Epithelial cell of proximal tubule (primary cell): Measurements from ENCODE around the gene SCN3B. TPM values are rescaled to one million over a fixed set of nuclear protein-coding genes. Genes with fewer than 3 reads are reported as not detected.

Experiments
- DNase-seq: peaks from one replicate; pipeline ENCODE4 v3.0.0-alpha.2; 2011; ENCODE audit warnings: low read depth
- H3K4me3 ChIP-seq: 2 replicates; pipeline ENCODE4 v1.5.1; 2011; ENCODE audit warnings: low read depth, mild to moderate bottlenecking, low read length
- total RNA-seq: library from RNA; depleted of rRNA; stranded (reverse); fragments of >200 nt; gene quantifications from 2 replicates; pipeline ENCODE4 v1.2.3, GENCODE V29; 2015
- TF ChIP-seq, protein P1 (sequence below): conservative IDR thresholded peaks from 2 replicates; pipeline ENCODE4 v1.5.1; 2012; ENCODE audit warnings: low read depth, mild to moderate bottlenecking, low read length

SCN3B gene, protein sequence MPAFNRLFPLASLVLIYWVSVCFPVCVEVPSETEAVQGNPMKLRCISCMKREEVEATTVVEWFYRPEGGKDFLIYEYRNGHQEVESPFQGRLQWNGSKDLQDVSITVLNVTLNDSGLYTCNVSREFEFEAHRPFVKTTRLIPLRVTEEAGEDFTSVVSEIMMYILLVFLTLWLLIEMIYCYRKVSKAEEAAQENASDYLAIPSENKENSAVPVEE
- total RNA-seq = 0.07 and 0.23 TPM in 2 replicates

DNA sequence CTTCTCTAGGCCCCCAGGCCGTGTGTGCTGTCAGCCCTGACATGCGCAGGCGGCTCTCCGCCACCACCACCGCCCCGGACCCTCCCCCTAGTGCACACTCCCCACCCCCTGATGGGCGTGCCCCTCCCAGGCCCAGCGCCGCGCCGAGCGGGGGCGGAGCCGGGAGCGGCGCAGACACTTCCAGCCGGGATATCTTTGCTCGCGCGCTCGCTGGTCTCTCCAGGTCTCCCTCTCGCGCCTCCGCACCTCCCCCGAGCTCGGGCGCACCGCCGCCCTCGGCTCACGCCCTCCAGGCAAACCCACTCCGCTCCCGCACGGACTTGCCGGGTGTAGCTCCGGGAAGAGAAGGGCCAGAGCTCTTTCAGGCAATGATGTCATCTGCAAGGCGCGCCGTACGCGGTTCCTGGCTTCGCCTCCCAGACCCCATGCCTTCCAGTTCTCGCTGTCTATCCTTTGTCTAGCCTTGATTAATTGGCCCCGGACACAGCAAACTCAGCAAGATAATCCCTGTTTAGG lies at the start of gene SCN3B:
TSS of gene SCN3B (minus strand) at position 59 of the 516 bp plus-strand sequence. CDS start 823 bp downstream, outside the sequence.
- DNase-seq = no peak
- TF ChIP-seq, protein P1, sequence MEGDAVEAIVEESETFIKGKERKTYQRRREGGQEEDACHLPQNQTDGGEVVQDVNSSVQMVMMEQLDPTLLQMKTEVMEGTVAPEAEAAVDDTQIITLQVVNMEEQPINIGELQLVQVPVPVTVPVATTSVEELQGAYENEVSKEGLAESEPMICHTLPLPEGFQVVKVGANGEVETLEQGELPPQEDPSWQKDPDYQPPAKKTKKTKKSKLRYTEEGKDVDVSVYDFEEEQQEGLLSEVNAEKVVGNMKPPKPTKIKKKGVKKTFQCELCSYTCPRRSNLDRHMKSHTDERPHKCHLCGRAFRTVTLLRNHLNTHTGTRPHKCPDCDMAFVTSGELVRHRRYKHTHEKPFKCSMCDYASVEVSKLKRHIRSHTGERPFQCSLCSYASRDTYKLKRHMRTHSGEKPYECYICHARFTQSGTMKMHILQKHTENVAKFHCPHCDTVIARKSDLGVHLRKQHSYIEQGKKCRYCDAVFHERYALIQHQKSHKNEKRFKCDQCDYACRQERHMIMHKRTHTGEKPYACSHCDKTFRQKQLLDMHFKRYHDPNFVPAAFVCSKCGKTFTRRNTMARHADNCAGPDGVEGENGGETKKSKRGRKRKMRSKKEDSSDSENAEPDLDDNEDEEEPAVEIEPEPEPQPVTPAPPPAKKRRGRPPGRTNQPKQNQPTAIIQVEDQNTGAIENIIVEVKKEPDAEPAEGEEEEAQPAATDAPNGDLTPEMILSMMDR = no peak
- H3K4me3 ChIP-seq = peak within 1 kb of the TSS; percentile 69

DNA sequence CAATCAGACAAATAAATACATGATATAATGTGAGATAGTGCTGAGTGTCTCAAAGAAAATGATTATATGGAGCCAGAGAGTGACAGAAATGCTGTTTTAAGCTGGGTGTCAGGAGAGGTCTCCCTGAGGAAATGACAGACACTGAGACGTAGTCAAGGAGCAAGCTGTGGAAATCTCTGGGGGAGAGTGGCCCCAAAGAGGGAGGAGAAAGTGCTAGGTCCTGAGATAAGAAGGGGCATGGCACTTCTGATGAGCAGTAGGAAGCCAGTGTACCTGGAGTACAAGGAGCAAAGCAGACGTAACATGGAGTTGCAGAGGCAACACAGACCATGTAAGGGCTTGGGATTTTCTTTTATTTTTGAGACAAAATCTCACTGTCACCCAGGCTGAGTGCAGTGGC lies 48.3 kb upstream of the SCN3B start:
- no peak for DNase-seq
- TF ChIP-seq, protein P1 = no peak
- no peak overlapping the region for H3K4me3 ChIP-seq

DNA sequence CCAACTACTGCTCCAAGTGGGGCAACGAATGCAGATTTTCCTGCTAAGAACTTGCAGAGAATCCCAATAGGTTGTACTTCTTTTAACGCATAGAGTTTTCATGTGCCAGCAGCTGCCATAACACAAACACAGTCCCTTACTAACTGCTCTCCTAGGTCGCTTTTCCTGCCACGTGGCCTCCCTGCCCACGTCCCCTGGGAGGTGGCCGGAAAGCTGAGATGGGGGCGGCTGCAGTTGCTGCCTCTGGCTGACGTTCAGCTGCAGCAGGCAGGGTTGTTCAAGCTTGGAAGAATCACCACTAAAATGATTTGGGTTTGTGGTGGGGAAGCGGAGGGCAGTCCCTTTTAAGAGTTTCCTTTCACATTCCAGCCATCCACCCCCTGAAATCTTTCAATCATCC lies 47.7 kb upstream of the SCN3B start:
- no peak overlapping the region for H3K4me3 ChIP-seq
- TF ChIP-seq, protein P1 = no peak
- no peak for DNase-seq

DNA sequence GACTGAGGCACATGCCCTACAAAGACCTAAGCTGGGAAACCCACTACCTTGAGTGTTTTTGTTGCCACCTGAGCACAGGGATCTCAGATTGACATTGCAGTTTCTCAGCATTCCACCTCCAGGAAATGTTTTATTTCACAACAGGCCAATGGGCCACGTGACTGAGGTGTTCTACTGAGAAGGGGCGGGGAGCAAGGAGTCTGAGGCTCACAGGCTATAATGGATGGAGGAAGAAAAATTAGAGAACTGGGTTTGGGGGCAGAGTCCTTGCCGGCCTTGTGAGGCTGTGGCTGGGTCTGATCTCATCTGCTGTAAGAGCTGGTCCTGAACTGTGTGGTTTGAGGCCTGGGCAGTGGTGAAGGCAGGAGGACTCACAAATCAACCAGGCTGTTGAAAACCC lies 46.3 kb upstream of the SCN3B start:
- H3K4me3 ChIP-seq = no peak overlapping the region
- TF ChIP-seq, protein P1 = no peak
- DNase-seq = no peak

DNA sequence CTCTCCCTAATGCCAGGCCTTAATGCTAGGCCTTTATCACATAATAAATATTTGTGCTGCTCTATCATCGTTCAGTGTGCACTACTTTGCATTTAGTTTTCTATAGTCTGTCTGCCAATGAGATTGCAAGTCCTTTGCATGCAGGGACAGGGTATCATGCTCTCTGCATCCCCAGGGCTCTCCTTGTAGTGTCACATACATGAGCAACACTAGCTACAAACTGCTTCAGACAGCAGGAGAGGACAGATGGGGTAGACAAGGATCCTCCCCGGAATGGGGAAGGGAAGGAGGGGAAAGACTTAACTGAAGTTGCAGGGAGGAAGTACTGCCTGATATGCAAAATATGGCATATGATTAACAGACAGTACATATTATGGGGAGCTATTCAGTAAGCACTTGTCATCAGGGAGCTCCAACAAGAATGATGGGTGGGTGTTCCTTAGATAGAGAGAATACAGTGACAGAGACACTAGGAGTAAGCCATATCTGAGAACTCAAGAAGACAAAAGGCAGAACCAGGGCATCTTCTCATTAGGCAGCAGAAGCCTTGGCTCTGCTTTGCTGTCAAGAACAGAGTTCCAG lies 44.2 kb upstream of the SCN3B start:
- TF ChIP-seq, protein P1 = no peak
- H3K4me3 ChIP-seq = no peak overlapping the region
- no peak for DNase-seq

DNA sequence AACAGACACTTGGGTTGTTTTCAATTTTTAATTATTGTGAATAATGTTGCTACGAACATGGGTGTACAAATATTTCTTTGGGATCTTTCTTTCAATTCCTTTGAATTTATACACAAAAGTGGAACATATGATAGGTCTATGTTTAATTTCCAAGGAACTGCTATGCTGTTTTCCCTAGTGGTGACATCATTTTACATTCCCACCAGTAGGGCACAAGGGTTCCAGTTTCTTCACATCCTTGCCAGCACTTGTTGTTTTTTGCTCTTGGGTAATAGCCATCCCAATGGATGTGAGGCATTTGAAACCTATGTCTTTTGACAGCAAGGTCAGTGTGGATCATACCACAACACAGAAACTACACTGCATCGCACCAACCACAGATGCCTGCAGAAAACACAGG lies 41.8 kb upstream of the SCN3B start:
- no peak for DNase-seq
- TF ChIP-seq, protein P1 = no peak
- H3K4me3 ChIP-seq = no peak overlapping the region

DNA sequence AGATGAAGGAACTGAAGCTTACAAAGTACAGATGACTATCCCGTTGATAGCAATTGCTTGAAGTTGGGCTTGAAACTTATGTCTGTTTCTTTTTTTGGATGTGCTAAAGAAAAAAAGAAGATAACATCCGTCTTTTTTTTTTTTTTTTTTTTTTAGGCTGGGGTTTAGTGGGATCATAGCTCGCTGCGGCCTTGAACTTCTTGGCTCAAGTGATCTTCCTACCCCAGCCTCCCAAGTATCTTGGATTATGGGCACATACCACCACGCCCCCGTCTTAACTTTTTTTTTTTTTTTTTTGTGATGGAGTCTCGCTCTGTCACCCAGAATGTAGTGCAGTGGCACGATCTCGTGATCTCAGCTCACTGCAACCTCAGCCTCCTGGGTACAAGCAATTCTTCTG lies 40.8 kb upstream of the SCN3B start:
- H3K4me3 ChIP-seq = no peak overlapping the region
- TF ChIP-seq, protein P1 = no peak
- DNase-seq = no peak
